ENCODE data around the gene NMRK1.

The NMRK1 gene

GRCh38 chr9:75065510-75065909 is 22.4 kb downstream of the NMRK1 start:
- POLR2A ChIA-PET = no interaction called here
- no peak for TF ChIP-seq ZNF157 (tag by site-specific recombination; IDR thresholded peaks at IDR 0.05)
- TF ChIP-seq ZNF169 (tag by site-specific recombination; IDR thresholded peaks at IDR 0.05) = no peak
- no peak for TF ChIP-seq ZSCAN18 (tag by site-specific recombination; IDR thresholded peaks at IDR 0.05)
- TF ChIP-seq ZNF571 (tag by site-specific recombination; IDR thresholded peaks at IDR 0.05) = no peak
- TF ChIP-seq ZNF585B (tag by site-specific recombination; IDR thresholded peaks at IDR 0.05) = no peak
- TF ChIP-seq ZNF701 (tag by site-specific recombination; IDR thresholded peaks at IDR 0.05) = no peak
- TF ChIP-seq INSM2 (tag by site-specific recombination; IDR thresholded peaks at IDR 0.05) = no peak
- no peak for TF ChIP-seq ZNF692 (tag by site-specific recombination; IDR thresholded peaks at IDR 0.05)
- no peak for TF ChIP-seq ZNF184 (tag by site-specific recombination; IDR thresholded peaks at IDR 0.05)
- no peak for TF ChIP-seq ZBTB1 (tag by site-specific recombination; IDR thresholded peaks at IDR 0.05)
- no peak for TF ChIP-seq ZNF366 (tag by site-specific recombination; conservative IDR thresholded peaks at IDR 0.05)
- TF ChIP-seq ZNF239 (tag by site-specific recombination; IDR thresholded peaks at IDR 0.05) = no peak
- no peak for TF ChIP-seq TRIM28 (IDR thresholded peaks at IDR 0.05; ENCODE audit: borderline replicate concordance, low read length)
- no peak for TF ChIP-seq ZNF777 (tag by site-specific recombination; IDR thresholded peaks at IDR 0.05; ENCODE audit: borderline replicate concordance)
- TF ChIP-seq ZNF518A (tag by site-specific recombination; conservative IDR thresholded peaks at IDR 0.05; ENCODE audit: low read depth) = no peak
- TF ChIP-seq PRDM4 (tag by site-specific recombination; IDR thresholded peaks at IDR 0.05) = no peak
- TF ChIP-seq ZNF202 (tag by site-specific recombination; IDR thresholded peaks at IDR 0.05; ENCODE audit: borderline replicate concordance) = no peak
- no peak for TF ChIP-seq ZBTB48 (tag by site-specific recombination; IDR thresholded peaks at IDR 0.05)
- CTCF ChIA-PET = interaction anchor here (0.8 to 1.8 kb wide), 2 partner anchors 11 to 288 kb away, joined by 5 read pairs; no protein-coding TSS in a partner anchor

More at GRCh38 chr9:75065510-75065909, 22.4 kb downstream of the NMRK1 start:
- Histone ChIP-seq H3K9me3 (ENCODE audit: control insufficient read depth, insufficient read depth, low read depth, low read length) (no peaks in the 10 kb centered on the region), H3K4me1 (ENCODE audit: control insufficient read depth, insufficient read depth, low read length) (no peaks in the 10 kb centered on the region), H3K4me3 (ENCODE audit: low read depth, low read length) (no peak overlapping the region), H3K27ac (ENCODE audit: extremely low read depth, low read depth, low read length) (no peak overlapping the region), H3K36me3 (ENCODE audit: control insufficient read depth in 2 of 2, insufficient read depth in 1 of 2, low read length in 2 of 2) (peaks cover 0 to 4% of the 10 kb centered on the region in 2 experiments; a peak in 1 of 3 replicates)

All from HEK293 (cell line).